ENCODE data around the gene CUL5.

CUL5 gene

DNA sequence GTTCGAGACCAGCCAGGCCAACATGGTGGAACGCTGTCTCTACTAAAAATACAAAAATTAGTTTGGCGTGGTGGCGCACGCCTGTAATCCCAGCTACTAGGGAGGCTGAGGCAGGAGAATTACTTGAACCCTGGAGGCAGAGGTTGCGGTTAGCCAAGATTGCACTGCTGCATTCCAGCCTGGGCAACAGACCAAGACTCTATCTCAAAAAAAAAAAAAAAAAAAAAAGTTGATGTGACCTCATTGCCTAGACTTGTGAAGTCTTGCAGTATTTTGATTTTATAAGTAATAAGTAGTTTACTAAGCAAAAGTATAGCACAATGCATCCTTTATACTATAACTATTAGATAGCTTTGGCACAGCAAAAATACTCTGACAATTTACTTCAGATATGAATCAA lies 9.9 kb upstream of the CUL5 start:
- H3K27ac ChIP-seq (ENCODE audit: low read depth, low read length), result no peak overlapping the region
- no peak overlapping the region for H2AFZ ChIP-seq (ENCODE audit: low read depth, low read length, severe bottlenecking)
- H3K9me3 ChIP-seq (ENCODE audit: insufficient read depth, low read length), result no peaks in the 10 kb centered on the region
- no peaks in the 10 kb centered on the region for H3K27me3 ChIP-seq (ENCODE audit: low read length)
- no peak overlapping the region for H3K4me3 ChIP-seq (ENCODE audit: insufficient read depth, low read length, poor library complexity, severe bottlenecking)
- H4K20me1 ChIP-seq (ENCODE audit: low read depth, low read length), result no peaks in the 10 kb centered on the region
- no peaks in the 10 kb centered on the region for H3K79me2 ChIP-seq (ENCODE audit: insufficient read depth, low read length)
- no peak overlapping the region for H3K4me2 ChIP-seq (ENCODE audit: low read depth, low read length, poor library complexity, severe bottlenecking)
- H3K9ac ChIP-seq (ENCODE audit: low read length), result no peak overlapping the region
- H3K36me3 ChIP-seq (ENCODE audit: low read length), result no peaks in the 10 kb centered on the region
- H3K9me2 ChIP-seq (replicated peaks; ENCODE audit: insufficient read depth, low read length), result no peaks in the 10 kb centered on the region
- H3F3A ChIP-seq (ENCODE audit: insufficient read depth), result no peaks in the 10 kb centered on the region
- TF ChIP-seq, protein P1, sequence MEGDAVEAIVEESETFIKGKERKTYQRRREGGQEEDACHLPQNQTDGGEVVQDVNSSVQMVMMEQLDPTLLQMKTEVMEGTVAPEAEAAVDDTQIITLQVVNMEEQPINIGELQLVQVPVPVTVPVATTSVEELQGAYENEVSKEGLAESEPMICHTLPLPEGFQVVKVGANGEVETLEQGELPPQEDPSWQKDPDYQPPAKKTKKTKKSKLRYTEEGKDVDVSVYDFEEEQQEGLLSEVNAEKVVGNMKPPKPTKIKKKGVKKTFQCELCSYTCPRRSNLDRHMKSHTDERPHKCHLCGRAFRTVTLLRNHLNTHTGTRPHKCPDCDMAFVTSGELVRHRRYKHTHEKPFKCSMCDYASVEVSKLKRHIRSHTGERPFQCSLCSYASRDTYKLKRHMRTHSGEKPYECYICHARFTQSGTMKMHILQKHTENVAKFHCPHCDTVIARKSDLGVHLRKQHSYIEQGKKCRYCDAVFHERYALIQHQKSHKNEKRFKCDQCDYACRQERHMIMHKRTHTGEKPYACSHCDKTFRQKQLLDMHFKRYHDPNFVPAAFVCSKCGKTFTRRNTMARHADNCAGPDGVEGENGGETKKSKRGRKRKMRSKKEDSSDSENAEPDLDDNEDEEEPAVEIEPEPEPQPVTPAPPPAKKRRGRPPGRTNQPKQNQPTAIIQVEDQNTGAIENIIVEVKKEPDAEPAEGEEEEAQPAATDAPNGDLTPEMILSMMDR (IDR thresholded peaks at IDR 0.05; ENCODE audit: insufficient read depth, low read length, poor library complexity, severe bottlenecking), result no peak
- no peak for TF ChIP-seq EZH2phosphoT487 (conservative IDR thresholded peaks at IDR 0.05; ENCODE audit: low read length)

DNA sequence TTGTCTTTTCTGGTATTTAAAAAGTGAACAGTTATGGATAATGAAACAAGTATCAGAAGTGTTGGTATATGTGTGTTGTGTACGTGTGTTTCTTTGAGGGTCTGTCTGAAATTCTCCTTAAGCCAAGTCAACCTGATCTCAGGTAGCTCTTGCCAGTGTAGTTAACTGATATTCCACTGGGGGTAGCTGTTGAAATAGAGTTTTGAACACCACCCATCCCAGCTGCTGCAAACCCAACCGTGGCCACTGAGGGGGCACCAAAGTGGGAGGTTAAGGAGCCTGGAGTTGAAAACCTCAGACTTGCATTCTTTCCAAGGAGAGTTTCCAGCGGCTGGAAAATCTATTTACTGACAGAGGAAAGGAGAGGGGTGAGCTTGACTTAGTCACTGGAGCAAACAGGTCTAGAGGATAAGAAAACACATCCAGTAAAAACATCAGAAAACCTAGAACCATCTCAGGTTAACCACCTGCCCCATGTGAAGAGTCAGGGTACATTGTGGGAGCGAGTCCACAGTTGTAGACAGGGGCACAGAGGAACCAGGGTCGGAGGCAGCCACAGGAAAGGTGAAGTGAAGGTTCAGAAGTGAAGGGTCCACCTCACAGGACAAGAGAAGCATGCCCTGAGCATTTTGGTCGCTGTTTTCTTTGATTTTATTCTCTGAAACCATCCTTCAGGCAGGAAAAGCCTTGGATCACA lies 8.8 kb upstream of the CUL5 start:
- Histone ChIP-seq H3K27ac (ENCODE audit: low read depth, low read length) (no peak overlapping the region), H2AFZ (ENCODE audit: low read depth, low read length, severe bottlenecking) (no peak overlapping the region), H3K4me2 (ENCODE audit: low read depth, low read length, poor library complexity, severe bottlenecking) (no peak overlapping the region), H3K4me3 (ENCODE audit: insufficient read depth, low read length, poor library complexity, severe bottlenecking) (no peak overlapping the region), H3K27me3 (ENCODE audit: low read length) (no peaks in the 10 kb centered on the region), H3K9ac (ENCODE audit: low read length) (no peak overlapping the region), H3K79me2 (ENCODE audit: insufficient read depth, low read length) (no peaks in the 10 kb centered on the region), H3K9me2 (replicated peaks; ENCODE audit: insufficient read depth, low read length) (no peaks in the 10 kb centered on the region), H4K20me1 (ENCODE audit: low read depth, low read length) (no peaks in the 10 kb centered on the region), H3K9me3 (ENCODE audit: insufficient read depth, low read length) (no peaks in the 10 kb centered on the region), H3F3A (ENCODE audit: insufficient read depth) (no peaks in the 10 kb centered on the region), H3K36me3 (ENCODE audit: low read length) (no peaks in the 10 kb centered on the region)
- TF ChIP-seq, protein P1 (IDR thresholded peaks at IDR 0.05; ENCODE audit: insufficient read depth, low read length, poor library complexity, severe bottlenecking), result peak; percentile 72
- no peak for TF ChIP-seq EZH2phosphoT487 (conservative IDR thresholded peaks at IDR 0.05; ENCODE audit: low read length)

DNA sequence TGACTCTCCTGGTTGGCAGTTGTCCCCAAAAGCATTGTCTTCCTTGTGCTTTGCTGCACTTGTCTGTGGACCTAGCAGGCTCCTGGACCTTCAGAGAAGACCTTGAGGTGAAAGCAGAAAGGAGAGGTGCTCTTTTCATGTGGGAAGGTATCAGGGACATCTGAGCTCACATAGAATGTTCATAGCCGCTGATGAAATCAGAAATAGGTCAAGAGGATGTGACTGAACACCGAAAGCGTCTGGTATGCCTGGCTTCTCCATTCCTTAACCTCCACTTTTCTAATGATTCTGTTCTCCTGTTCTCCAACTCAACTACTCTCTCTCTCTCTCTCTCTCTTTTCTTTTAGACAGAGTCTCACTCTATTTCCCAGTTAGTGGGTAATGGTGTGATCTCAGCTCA lies 6.2 kb upstream of the CUL5 start:
- Histone ChIP-seq H2AFZ (ENCODE audit: low read depth, low read length, severe bottlenecking) (no peak overlapping the region), H3K79me2 (ENCODE audit: insufficient read depth, low read length) (no peaks in the 10 kb centered on the region), H3F3A (ENCODE audit: insufficient read depth) (no peaks in the 10 kb centered on the region), H3K4me2 (ENCODE audit: low read depth, low read length, poor library complexity, severe bottlenecking) (no peak overlapping the region), H4K20me1 (ENCODE audit: low read depth, low read length) (no peaks in the 10 kb centered on the region), H3K9me3 (ENCODE audit: insufficient read depth, low read length) (no peaks in the 10 kb centered on the region), H3K9me2 (replicated peaks; ENCODE audit: insufficient read depth, low read length) (no peaks in the 10 kb centered on the region), H3K4me3 (ENCODE audit: insufficient read depth, low read length, poor library complexity, severe bottlenecking) (no peak overlapping the region), H3K27me3 (ENCODE audit: low read length) (no peaks in the 10 kb centered on the region), H3K36me3 (ENCODE audit: low read length) (no peaks in the 10 kb centered on the region), H3K9ac (ENCODE audit: low read length) (no peak overlapping the region), H3K27ac (ENCODE audit: low read depth, low read length) (no peak overlapping the region)
- TF ChIP-seq EZH2phosphoT487 (conservative IDR thresholded peaks at IDR 0.05; ENCODE audit: low read length), result no peak
- TF ChIP-seq, protein P1 (IDR thresholded peaks at IDR 0.05; ENCODE audit: insufficient read depth, low read length, poor library complexity, severe bottlenecking), result no peak
